Stomach (tissue), 9 donors: ENCODE data around the gene KIAA0513. TPM values are rescaled to one million over a fixed set of nuclear protein-coding genes. Genes with fewer than 3 reads are reported as not detected.

ENCODE experiments used
- DNase-seq, 2 donors: peaks; one replicate each; pipeline versions ENCODE4 v3.0.0 to v3.0.0-alpha.2; 2013 to 2019
- H3K27ac ChIP-seq, 5 donors: fragments of 200-600 bp in 4 of 5; sonication (generic) in 4 of 5; one replicate each; pipeline ENCODE4 v1.5.1; 2013 to 2019; ENCODE audit warnings: mild to moderate bottlenecking in 1 of 5, moderate library complexity in 1 of 5
- H3K27me3 ChIP-seq, 3 donors: fragments of 200-600 bp; sonication (generic); one replicate each; pipeline ENCODE4 v1.5.1; 2017 to 2019; ENCODE audit warnings: mixed run types in 1 of 3
- H3K36me3 ChIP-seq, 4 donors: fragments of 200-600 bp; sonication (generic); 1 replicate in 3 of 4; 2 replicates in 1 of 4; pipeline ENCODE4 v1.5.1; 2016 to 2019
- H3K4me1 ChIP-seq, 4 donors: fragments of 200-600 bp; sonication (generic); one replicate each; pipeline ENCODE4 v1.5.1; 2016 to 2019
- H3K4me3 ChIP-seq, 4 donors: fragments of 200-600 bp; sonication (generic) in 3 of 4; one replicate each; pipeline ENCODE4 v1.5.1; 2016 to 2019; ENCODE audit warnings: mild to moderate bottlenecking in 1 of 4
- H3K9me3 ChIP-seq, 4 donors: fragments of 200-600 bp; sonication (generic); one replicate each; pipeline ENCODE4 v1.5.1; 2016 to 2019
- EP300 ChIP-seq: sonication (generic); formaldehyde crosslinking; IDR thresholded peaks from one replicate; pipeline ENCODE4 v1.6.1; 2017; ENCODE audit warnings: antibody characterized with exemption
- POLR2A ChIP-seq, 4 donors: fragments of 450-650 bp; IDR thresholded peaks; one replicate each; pipeline ENCODE4 v1.6.1; 2016; ENCODE audit warnings: antibody characterized with exemption in 4 of 4, control low read depth in 2 of 4, mild to moderate bottlenecking in 1 of 4, moderate library complexity in 1 of 4
- POLR2AphosphoS5 ChIP-seq, 3 donors: sonication (generic); formaldehyde crosslinking; IDR thresholded peaks; one replicate each; pipeline ENCODE4 v1.6.1; 2016; ENCODE audit warnings: antibody characterized with exemption in 3 of 3
- WGBS, 5 donors: extraction: QIAGEN DNeasy Blood & Tissue Kit in 3 of 5; methylation state at CpG; one replicate each; pipeline versions ENCODE4 v1.1.5 to v1.1.7; 2013 to 2018; 5-methylcytosine and 5-hydroxymethylcytosine counted together
- intact Hi-C: fragments of 100-400 bp; cut with DNase I; formaldehyde crosslinking; loops from one replicate; pipeline ENCODE4 v1.15.1; 2023; ENCODE audit warnings: low total_unique reads
- polyA plus RNA-seq, 3 donors: library from polyadenylated mRNA; stranded (reverse); fragments of 200-250 nt; gene quantifications; one replicate each; pipeline ENCODE4 v1.2.3, GENCODE V29; 2013
- total RNA-seq, 5 donors: library from RNA; depleted of rRNA; stranded (reverse); fragments of >200 nt; gene quantifications; one replicate each; pipeline versions ENCODE4 v1.1.0 to v1.2.3, GENCODE V29; 2014 to 2016
- TF ChIP-seq, protein P1 (sequence below), 7 experiments: fragments of 450-650 bp in 4 of 7; fragments of 200-600 bp in 3 of 7; sonication (generic) in 3 of 7; IDR thresholded peaks; one replicate each; pipeline ENCODE4 v1.5.1; 2016 to 2019; ENCODE audit warnings: antibody characterized with exemption in 7 of 7, control low read depth in 2 of 7, mild to moderate bottlenecking in 1 of 7
- donor health status: healthy with polysubstance abuse.
- donor health status: Bipolar disorder and iron deficiency.
- donor health status: healthy.

The KIAA0513 gene
- total and polyA plus RNA-seq, 8 donors, result 3.6 to 40.6 (median 14.9) TPM

DNA sequence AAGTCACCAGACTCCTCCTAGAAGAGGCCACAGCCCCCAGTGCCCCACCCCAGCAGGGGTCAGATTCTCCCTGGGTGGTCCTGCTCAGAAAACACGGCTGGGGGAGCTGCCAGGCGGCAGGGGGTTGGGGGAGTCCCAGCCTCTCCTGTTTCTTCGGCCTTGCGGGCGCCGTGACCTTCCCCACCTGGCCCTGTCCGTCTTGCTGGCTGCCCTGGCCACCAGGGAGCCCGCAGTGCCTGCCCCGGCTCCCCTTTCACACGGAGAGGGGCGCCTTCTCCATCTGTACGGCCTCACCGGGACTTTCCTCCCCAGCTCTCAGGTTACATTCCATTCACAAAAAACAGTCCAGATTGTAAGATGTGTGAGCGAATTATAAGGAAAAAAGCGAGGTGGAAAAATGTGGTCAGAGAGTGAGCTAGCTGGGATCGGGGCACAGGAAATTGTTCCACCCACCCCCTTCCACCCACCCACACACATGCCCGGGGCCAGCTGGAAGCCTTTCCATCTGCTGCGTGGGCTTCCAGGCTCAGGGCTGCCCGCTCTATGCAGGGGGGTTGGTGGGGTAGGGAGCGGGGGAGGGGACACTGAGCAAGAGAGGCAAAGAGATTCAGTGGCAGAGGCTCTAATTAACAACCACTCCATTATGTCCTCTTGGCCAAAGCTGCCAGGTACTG lies 99.2 kb downstream of the KIAA0513 start:
- Histone ChIP-seq H3K4me3 (no peak overlapping the region), H3K4me1 (peaks cover 23 to 50% (median 43%) of the 10 kb centered on the region in 4 donors), H3K27ac (peak overlapping the region in 4 of 5 donors; percentile 21 to 62 (median 50)), H3K27me3 (no peaks in the 10 kb centered on the region), H3K36me3 (no peaks in the 10 kb centered on the region), H3K9me3 (no peaks in the 10 kb centered on the region)
- peak in 1 of 2 donors; percentile 83 for DNase-seq
- intact Hi-C loops, result no loop called here
- WGBS, 5 donors, result 12 to 19% (median 17%) methylated on average over 14 to 20 of the region's 20 CpGs
- TF ChIP-seq POLR2AphosphoS5 (IDR thresholded peaks at IDR 0.05) (no peak), EP300 (no peak), POLR2A (IDR thresholded peaks at IDR 0.05) (no peak)
- TF ChIP-seq, protein P1, sequence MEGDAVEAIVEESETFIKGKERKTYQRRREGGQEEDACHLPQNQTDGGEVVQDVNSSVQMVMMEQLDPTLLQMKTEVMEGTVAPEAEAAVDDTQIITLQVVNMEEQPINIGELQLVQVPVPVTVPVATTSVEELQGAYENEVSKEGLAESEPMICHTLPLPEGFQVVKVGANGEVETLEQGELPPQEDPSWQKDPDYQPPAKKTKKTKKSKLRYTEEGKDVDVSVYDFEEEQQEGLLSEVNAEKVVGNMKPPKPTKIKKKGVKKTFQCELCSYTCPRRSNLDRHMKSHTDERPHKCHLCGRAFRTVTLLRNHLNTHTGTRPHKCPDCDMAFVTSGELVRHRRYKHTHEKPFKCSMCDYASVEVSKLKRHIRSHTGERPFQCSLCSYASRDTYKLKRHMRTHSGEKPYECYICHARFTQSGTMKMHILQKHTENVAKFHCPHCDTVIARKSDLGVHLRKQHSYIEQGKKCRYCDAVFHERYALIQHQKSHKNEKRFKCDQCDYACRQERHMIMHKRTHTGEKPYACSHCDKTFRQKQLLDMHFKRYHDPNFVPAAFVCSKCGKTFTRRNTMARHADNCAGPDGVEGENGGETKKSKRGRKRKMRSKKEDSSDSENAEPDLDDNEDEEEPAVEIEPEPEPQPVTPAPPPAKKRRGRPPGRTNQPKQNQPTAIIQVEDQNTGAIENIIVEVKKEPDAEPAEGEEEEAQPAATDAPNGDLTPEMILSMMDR (IDR thresholded peaks at IDR 0.05), result no peak

DNA sequence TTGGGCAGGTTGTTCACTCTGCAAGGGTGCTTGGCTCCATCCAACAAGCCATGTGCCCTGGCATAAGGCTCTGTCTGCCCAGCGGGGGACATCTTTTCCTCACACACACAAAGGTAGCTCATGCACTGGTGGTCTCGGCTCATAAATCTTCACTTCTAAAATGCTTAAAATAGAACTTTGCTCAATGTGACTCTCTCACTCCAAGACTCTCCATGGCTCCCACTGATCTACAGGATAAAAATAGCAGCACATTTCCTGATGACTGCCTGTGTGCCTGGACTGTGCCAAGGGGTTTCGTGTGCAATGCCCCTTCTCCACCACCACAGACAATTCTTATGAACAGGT lies 99.8 kb downstream of the KIAA0513 start:
- no peaks in the 10 kb centered on the region for H3K36me3 ChIP-seq
- peaks cover 23 to 50% (median 43%) of the 10 kb centered on the region in 4 donors for H3K4me1 ChIP-seq
- no peak overlapping the region for H3K27ac ChIP-seq
- no peaks in the 10 kb centered on the region for H3K9me3 ChIP-seq
- no peak overlapping the region for H3K4me3 ChIP-seq
- no peak for TF ChIP-seq POLR2A (IDR thresholded peaks at IDR 0.05)
- no peak for TF ChIP-seq POLR2AphosphoS5 (IDR thresholded peaks at IDR 0.05)
- intact Hi-C loops, result no loop called here
- no peak for DNase-seq
- H3K27me3 ChIP-seq, result no peaks in the 10 kb centered on the region
- WGBS, 5 donors, result 85 to 90% (median 89%) methylated on average over 3 of the region's 3 CpGs

GRCh38 chr16:85128079-85128837 lies 100.7 kb downstream of the KIAA0513 start:
- H3K27ac ChIP-seq, result no peak overlapping the region
- H3K4me1 ChIP-seq, result peaks cover 23 to 50% (median 43%) of the 10 kb centered on the region in 4 donors
- H3K9me3 ChIP-seq, result no peaks in the 10 kb centered on the region
- intact Hi-C loops, result no loop called here
- no peak overlapping the region for H3K4me3 ChIP-seq
- H3K27me3 ChIP-seq, result no peaks in the 10 kb centered on the region
- WGBS, 5 donors, result 85 to 98% (median 92%) methylated on average over 7 to 9 of the region's 9 CpGs
- no peaks in the 10 kb centered on the region for H3K36me3 ChIP-seq
- no peak for TF ChIP-seq POLR2AphosphoS5 (IDR thresholded peaks at IDR 0.05)
- TF ChIP-seq POLR2A (IDR thresholded peaks at IDR 0.05), result no peak
- TF ChIP-seq, protein P1 (IDR thresholded peaks at IDR 0.05), result no peak
- no peak for TF ChIP-seq EP300
- DNase-seq, result no peak

DNA sequence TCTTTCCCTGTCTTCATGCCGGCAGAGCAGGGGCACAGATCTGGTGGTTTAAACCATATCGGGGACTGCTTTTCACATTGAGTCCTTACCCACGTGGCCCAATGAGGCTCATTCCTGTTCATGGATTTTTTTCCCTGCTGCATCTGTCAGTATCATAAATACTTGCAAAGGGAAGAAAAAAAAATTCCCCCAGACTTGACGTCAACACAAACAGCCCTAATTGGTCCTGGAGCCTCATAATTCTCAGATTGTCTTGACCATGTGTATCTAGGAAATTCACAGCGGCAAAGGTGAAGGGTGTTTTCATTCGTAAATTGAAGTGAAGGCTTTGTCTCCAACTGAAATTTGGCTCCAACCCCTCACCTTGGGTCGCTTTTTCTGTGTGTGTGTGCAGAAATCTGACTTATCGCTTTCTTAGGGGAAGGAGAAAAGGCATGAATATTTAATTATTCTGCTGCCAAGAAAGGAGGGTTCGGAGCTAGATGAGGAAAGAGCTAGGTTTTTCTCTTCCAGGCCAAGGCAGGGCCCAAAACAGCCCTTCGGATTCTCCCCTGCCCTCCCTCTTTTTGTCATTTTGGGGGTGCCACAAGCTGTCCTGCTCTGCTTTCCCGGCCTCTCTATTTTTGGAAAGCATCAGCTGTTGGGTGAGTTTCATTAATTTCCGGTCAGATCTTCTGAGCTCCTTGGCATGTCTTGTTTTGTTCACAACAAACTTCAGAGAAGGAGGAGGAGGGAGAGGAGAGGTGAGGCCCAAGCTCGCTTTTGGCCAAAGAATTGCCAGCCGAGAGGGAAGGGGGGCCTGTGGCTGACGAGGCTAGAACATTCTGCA lies 102.5 kb downstream of the KIAA0513 start:
- WGBS, 5 donors, result 21 to 41% (median 29%) methylated on average over 15 of the region's 15 CpGs
- TF ChIP-seq POLR2AphosphoS5 (IDR thresholded peaks at IDR 0.05), result peak in 2 of 3 donors; percentile 14 to 49
- TF ChIP-seq, protein P1 (IDR thresholded peaks at IDR 0.05), result no peak
- TF ChIP-seq EP300, result no peak
- TF ChIP-seq POLR2A (IDR thresholded peaks at IDR 0.05), result no peak
- peak overlapping the region; percentile 20 to 82 (median 79) for H3K27ac ChIP-seq
- H3K4me1 ChIP-seq, result peaks cover 23 to 56% (median 46%) of the 10 kb centered on the region in 4 donors
- intact Hi-C loops, result no loop called here
- H3K9me3 ChIP-seq, result no peaks in the 10 kb centered on the region
- H3K36me3 ChIP-seq, result no peaks in the 10 kb centered on the region
- no peak overlapping the region for H3K4me3 ChIP-seq
- peak in 1 of 2 donors; percentile 60 for DNase-seq
- no peaks in the 10 kb centered on the region for H3K27me3 ChIP-seq
